C4-2B (cell line): Measurements from ENCODE around the gene NANS.

ENCODE experiments used
- H3K27ac ChIP-seq: fragments of 450-650 bp; 2 replicates; pipeline ENCODE4 v1.5.1; 2017
- CTCF ChIP-seq: fragments of 450-650 bp; conservative IDR thresholded peaks from 2 replicates; pipeline ENCODE4 v1.5.1; 2017; ENCODE audit warnings: mild to moderate bottlenecking
- ZFX ChIP-seq: fragments of 450-650 bp; IDR thresholded peaks from 2 replicates; pipeline ENCODE4 v1.6.1; 2017

NANS gene

DNA sequence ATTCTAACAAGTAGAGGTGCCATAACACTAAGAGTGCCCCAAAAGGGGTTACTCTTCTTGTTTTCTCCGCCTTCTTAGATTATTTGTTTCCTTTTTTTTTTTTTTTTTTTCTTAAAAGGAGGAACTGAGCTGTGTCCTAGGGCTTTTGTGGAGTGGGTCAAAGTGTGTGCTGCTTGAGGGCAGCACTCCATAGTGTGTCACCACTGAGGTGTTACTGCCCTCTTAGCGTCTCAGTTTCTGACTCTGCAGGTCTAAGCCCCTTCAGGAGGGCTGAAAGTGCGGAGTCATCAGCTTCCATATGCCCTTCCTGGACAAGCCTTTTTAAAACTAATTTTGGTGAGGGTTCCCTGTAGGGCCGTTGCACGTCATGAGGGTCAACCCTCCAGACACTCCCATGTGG, 12.6 kb upstream of the NANS start:
- TF ChIP-seq CTCF (no peak), ZFX (no peak)
- H3K27ac ChIP-seq: no peak overlapping the region; the same call in 1 of the 2 replicates

DNA sequence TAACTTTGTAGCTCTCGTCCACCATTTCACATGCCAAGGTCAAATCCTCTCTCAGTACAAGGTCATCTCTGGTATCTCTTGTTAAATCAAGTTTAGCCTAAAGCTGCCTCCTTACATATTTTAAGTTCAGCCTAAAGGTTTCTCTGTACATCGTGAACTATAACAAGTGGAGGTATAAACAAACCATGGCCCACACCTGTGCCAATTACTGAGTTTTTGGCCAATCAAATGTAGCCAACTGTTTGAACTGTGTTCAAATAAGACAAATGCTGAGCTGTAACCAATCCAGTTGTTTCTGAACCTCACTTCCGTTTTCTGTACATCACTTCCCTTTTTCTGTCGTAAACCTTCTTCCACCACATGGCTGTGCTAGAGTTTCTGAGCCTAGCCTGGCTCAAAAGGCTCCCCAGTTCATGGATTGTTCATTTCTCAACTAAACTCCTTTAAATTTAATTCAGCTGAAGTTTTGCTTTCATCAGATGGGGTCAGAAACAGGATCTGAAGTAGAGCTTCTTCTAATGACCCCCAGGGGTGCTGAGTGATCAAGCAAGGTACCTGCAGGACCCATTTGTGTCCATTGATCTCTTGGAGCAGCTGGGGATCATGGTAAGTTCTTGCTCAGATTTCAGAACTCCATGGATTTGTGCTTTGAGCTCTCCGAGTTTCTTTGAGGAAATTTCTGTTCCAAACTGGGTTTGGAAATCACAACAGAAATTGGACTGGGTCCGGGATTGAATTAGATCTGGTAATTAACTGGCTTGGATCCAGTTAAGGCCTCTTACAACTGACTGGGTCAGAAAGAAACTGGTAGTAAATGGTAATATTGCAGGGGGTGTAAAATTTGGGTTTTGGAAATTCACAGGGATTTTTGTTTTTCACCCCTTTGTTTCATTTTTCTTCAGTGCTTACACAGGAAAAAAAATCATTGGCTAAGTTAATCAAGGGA, 11.0 kb upstream of the NANS start:
- H3K27ac ChIP-seq: peak overlapping the region; percentile 73
- TF ChIP-seq CTCF (no peak; the same call in 1 of the 2 replicates), ZFX (no peak)

- H3K27ac ChIP-seq: peak overlapping the region; percentile 39
- TF ChIP-seq CTCF (no peak), ZFX (no peak)
These were observed 10.4 kb upstream of the NANS start for GRCh38 chr9:98046180-98046543.

GRCh38 chr9:98047002-98047401, 9.5 kb upstream of the NANS start:
- no peak for TF ChIP-seq CTCF
- no peak for TF ChIP-seq ZFX
- H3K27ac ChIP-seq: no peak overlapping the region

DNA sequence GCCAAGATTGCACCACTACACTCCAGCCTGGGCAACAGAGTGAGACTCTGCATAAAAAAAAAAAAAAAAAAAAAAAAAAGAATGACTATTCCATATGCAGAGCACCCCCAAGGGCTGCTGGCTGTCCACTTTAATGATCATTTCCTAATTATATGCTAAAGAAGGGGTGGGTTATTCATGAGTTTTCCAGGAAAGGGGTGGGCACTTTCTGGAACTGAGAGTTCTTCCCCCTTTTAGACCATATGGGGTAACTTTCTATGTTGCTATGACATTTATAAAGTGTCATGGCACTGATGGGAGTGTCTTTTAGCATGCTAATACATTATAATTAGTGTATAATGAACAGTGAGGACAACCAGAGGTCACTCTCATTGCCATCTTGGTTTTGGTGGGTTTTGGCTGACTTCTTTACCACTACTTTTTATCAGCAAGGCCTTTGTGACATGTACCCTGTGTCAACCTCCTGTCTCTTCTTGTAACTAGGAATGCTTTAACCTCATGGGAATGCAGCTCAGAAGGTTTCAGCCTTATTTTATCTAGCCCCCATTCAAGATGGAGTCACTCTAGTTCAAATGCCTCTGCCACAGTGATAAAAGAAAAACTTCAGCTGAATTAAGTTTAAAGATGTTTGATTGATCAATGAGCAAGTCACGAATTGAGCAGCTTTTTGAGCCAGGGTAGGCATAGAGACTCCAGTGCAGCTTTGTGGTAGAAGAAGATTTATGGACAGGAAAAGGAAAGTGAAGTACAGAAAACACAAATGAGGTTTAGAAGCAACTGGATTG, 7.1 kb upstream of the NANS start:
- no peak overlapping the region for H3K27ac ChIP-seq
- TF ChIP-seq CTCF (no peak), ZFX (no peak)

DNA sequence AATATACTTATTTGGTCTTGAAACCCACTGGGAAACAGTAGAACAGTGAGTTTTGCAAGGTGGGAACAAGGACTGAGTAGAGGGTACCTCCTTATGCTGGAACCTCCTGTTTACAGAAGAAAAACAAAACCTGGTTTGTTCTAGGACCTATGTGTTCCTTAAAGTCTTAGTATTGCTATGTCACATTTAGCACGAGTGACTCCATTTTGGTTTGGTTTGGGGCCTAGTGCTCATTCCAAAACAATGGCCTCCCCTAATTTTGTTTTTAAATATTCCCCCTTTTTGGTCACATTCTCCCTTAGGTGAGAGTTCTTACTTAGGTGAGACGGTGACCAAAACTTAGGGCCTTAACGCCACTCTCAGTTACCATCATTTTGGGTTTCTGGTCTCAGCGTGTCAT, 6.2 kb upstream of the NANS start:
- H3K27ac ChIP-seq: no peak overlapping the region
- TF ChIP-seq CTCF (no peak), ZFX (no peak)
